Karpas-422 (cell line): Measurements from ENCODE around the gene SEMA3A. TPM values are rescaled to one million over a fixed set of nuclear protein-coding genes. Genes with fewer than 3 reads are reported as not detected.

Source experiments
- DNase-seq: peaks from one replicate; pipeline ENCODE4 v3.0.0-alpha.2; 2015
- H2AFZ ChIP-seq: fragments of 200-600 bp; sonication (generic); 2 replicates; pipeline ENCODE4 v1.6.1; 2014; ENCODE audit warnings: antibody characterized with exemption, low read length, mixed read lengths
- H3K27ac ChIP-seq: fragments of 200-600 bp; sonication (generic); 2 replicates; pipeline ENCODE4 v1.5.1; 2014; ENCODE audit warnings: mild to moderate bottlenecking, low read length, moderate library complexity
- H3K27me3 ChIP-seq: fragments of 200-600 bp; sonication (generic); 2 replicates; pipeline ENCODE4 v1.6.1; 2014; ENCODE audit warnings: low read length, mixed read lengths
- H3K36me3 ChIP-seq: fragments of 200-600 bp; sonication (generic); 2 replicates; pipeline ENCODE4 v1.6.1; 2014; ENCODE audit warnings: low read length, mixed read lengths; ENCODE audit not compliant: insufficient read depth
- H3K4me1 ChIP-seq: fragments of 200-600 bp; sonication (generic); 2 replicates; pipeline ENCODE4 v1.6.1; 2014; ENCODE audit warnings: mild to moderate bottlenecking, low read length, mixed read lengths
- H3K4me2 ChIP-seq: fragments of 200-600 bp; sonication (generic); 2 replicates; pipeline ENCODE4 v1.6.1; 2014; ENCODE audit warnings: low read length, low read depth, mild to moderate bottlenecking; ENCODE audit not compliant: poor library complexity, severe bottlenecking
- H3K4me3 ChIP-seq: fragments of 200-600 bp; sonication (generic); 2 replicates; pipeline ENCODE4 v1.5.1; 2014; ENCODE audit warnings: mild to moderate bottlenecking, antibody characterized with exemption, low read length, mixed read lengths
- H3K79me2 ChIP-seq: fragments of 200-600 bp; sonication (generic); 2 replicates; pipeline ENCODE4 v1.6.1; 2014; ENCODE audit warnings: mild to moderate bottlenecking, low read length, mixed read lengths
- H3K9ac ChIP-seq: fragments of 200-600 bp; sonication (generic); 2 replicates; pipeline ENCODE4 v1.6.0; 2014; ENCODE audit warnings: low read length
- H3K9me2 ChIP-seq: fragments of 200-600 bp; sonication (generic), shearing (Covaris generic); replicated peaks from 2 replicates; pipeline ENCODE4 v1.6.0; 2014; ENCODE audit warnings: mild to moderate bottlenecking, low read length, moderate library complexity; ENCODE audit not compliant: insufficient read depth
- H3K9me3 ChIP-seq: fragments of 300-700, 200-600 bp; sonication (generic); 2 replicates; pipeline ENCODE4 v1.6.1; 2014; ENCODE audit warnings: low read length, mixed read lengths
- H4K20me1 ChIP-seq: fragments of 200-600 bp; sonication (generic); 2 replicates; pipeline ENCODE4 v1.6.1; 2014; ENCODE audit warnings: mild to moderate bottlenecking, antibody characterized with exemption, low read length, low read depth; ENCODE audit not compliant: insufficient read depth
- total RNA-seq: library from RNA; depleted of rRNA; stranded (reverse); fragments of >200 nt; shearing (Covaris generic); gene quantifications from 2 replicates; pipeline ENCODE4 v1.2.3, GENCODE V29; 2014; ENCODE audit warnings: low replicate concordance

SEMA3A gene
- total RNA-seq, 1 experiment from 2014 or later: not detected

DNA sequence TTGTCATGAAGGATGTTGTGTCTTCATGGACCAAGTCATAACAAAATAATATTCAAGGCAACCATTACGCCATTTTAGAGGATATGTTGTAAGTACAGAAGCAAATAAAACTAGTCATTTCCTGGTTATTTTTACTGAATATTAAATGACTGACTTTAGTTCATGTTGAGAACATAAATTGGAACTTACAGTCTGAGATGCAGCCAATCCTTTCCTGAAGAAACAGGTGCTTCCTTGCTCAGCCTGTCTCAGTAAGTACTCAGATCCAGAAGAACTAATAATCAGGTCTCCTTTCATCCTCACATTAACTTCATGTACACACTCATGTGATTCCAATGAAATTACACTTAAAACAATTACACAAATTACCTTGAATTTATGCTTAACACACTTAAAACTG, 12.3 kb downstream of the SEMA3A start:
- DNase-seq: no peak
- H3K36me3 ChIP-seq: no peaks in the 10 kb centered on the region
- H3K79me2 ChIP-seq: no peaks in the 10 kb centered on the region
- H3K4me1 ChIP-seq: no peaks in the 10 kb centered on the region
- peaks cover 39% of the 10 kb centered on the region for H3K9me3 ChIP-seq
- H3K4me3 ChIP-seq: no peak overlapping the region
- no peak overlapping the region for H3K4me2 ChIP-seq
- H3K9me2 ChIP-seq: no peaks in the 10 kb centered on the region
- H3K27ac ChIP-seq: no peak overlapping the region
- H4K20me1 ChIP-seq: no peaks in the 10 kb centered on the region
- H2AFZ ChIP-seq: no peak overlapping the region
- no peaks in the 10 kb centered on the region for H3K27me3 ChIP-seq
- no peak overlapping the region for H3K9ac ChIP-seq

DNA sequence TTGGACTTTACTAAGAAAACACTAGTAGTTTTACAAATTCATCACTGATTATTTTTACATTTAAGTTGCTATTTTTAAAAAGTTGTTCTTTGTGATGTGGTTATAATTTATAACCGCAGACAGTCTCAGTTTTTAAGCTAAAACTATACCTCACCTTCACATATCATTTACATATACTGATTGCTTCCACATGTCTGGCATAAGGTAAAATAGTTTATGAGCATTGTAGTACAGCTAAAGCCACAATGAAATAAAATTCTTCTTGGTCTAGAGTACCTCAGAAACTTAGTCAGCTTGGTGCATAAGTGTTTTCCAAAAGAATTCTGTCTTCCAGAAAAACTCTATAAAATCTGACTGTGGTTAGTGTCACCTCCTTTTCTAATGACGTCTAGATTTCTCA, 13.0 kb downstream of the SEMA3A start:
- Histone ChIP-seq H4K20me1 (no peaks in the 10 kb centered on the region), H3K4me1 (no peaks in the 10 kb centered on the region), H2AFZ (no peak overlapping the region), H3K27me3 (no peaks in the 10 kb centered on the region), H3K4me3 (no peak overlapping the region), H3K4me2 (no peak overlapping the region), H3K27ac (no peak overlapping the region), H3K9me3 (peaks cover 40% of the 10 kb centered on the region), H3K9ac (no peak overlapping the region), H3K36me3 (no peaks in the 10 kb centered on the region), H3K79me2 (no peaks in the 10 kb centered on the region), H3K9me2 (no peaks in the 10 kb centered on the region)
- no peak for DNase-seq

DNA sequence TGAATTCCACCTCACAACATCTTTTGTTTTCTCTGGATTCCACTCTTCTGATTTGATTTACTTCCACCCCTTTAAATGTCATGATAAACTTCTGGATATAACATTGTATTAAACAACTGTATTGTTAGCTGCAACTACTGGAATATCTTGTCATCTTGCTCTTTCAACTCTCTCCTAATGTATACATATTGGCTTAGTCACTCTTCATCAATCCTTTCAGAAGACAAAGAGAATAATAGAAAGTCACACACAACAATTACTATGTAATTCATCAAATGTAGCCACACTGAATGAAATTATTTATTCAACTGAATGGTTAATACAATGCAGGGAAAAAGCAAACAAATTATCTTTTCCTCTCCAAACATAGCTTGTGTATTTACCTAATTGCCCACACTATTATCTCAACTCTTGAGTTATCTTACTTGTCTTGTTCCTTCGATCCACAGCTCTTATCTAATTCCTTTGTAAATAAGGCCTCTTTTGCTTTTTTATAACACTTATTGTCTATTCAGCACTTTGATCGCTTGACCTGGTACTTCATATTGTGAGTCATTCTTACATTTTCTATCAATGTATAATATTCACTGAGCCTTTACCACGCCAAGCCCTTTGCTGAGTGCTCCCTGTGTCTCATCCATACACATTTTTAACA, 16.7 kb downstream of the SEMA3A start:
- H3K9ac ChIP-seq: no peak overlapping the region
- no peaks in the 10 kb centered on the region for H3K4me1 ChIP-seq
- H3K4me3 ChIP-seq: no peak overlapping the region
- no peaks in the 10 kb centered on the region for H3K27me3 ChIP-seq
- DNase-seq: no peak
- peaks cover 48% of the 10 kb centered on the region for H3K9me3 ChIP-seq
- H4K20me1 ChIP-seq: no peaks in the 10 kb centered on the region
- no peaks in the 10 kb centered on the region for H3K79me2 ChIP-seq
- H3K9me2 ChIP-seq: no peaks in the 10 kb centered on the region
- H2AFZ ChIP-seq: no peak overlapping the region
- H3K36me3 ChIP-seq: no peaks in the 10 kb centered on the region
- H3K27ac ChIP-seq: no peak overlapping the region
- H3K4me2 ChIP-seq: no peak overlapping the region

DNA sequence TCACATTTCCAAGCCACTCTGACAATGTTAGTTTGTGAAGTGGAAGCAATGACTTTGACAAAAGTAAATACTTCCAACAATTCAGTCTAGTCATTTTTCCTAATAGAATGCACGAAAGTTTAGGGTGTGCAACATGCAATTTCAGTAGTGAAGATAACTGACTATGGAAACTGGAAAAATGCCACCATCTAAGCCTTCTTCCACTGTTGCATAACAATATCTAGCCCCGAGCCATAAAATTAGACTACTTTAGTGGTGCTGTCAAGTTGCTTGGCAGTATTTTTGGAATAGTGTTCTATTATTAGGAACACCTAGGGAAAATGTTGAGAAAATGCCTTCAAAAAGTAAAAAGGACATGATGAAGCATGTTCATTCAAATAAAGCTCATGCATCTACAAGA, 17.9 kb downstream of the SEMA3A start:
- no peak for DNase-seq
- Histone ChIP-seq H3K9me3 (peaks cover 40% of the 10 kb centered on the region), H4K20me1 (no peaks in the 10 kb centered on the region), H3K4me3 (no peak overlapping the region), H3K9ac (no peak overlapping the region), H3K4me1 (no peaks in the 10 kb centered on the region), H3K36me3 (no peaks in the 10 kb centered on the region), H3K9me2 (no peaks in the 10 kb centered on the region), H3K27ac (no peak overlapping the region), H3K4me2 (no peak overlapping the region), H2AFZ (no peak overlapping the region), H3K27me3 (no peaks in the 10 kb centered on the region), H3K79me2 (no peaks in the 10 kb centered on the region)

DNA sequence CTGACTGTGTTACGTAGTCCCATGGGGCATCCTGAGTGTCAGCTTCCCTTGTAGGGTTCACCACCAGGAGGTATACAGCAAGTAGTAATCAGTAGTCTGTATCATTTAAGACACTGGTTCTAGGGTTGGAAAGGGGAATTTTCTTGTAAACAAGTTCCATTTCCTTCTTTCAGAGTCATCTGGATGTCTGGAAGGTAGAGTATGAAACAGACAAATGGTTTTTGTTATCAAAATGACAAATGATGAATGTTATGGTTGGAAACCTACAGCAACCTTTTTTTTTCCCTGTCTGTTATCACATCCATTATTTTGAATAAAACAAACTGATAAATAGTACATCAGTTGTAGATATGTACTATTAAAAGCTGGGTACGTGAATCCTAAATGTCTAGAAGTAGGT, 19.1 kb downstream of the SEMA3A start:
- H3K4me1 ChIP-seq: no peaks in the 10 kb centered on the region
- H3K4me2 ChIP-seq: no peak overlapping the region
- no peak overlapping the region for H3K4me3 ChIP-seq
- H3K9me2 ChIP-seq: no peaks in the 10 kb centered on the region
- H3K27me3 ChIP-seq: no peaks in the 10 kb centered on the region
- H3K36me3 ChIP-seq: no peaks in the 10 kb centered on the region
- H3K9me3 ChIP-seq: peaks cover 44% of the 10 kb centered on the region
- no peak overlapping the region for H3K27ac ChIP-seq
- DNase-seq: no peak
- no peaks in the 10 kb centered on the region for H4K20me1 ChIP-seq
- H3K9ac ChIP-seq: no peak overlapping the region
- H3K79me2 ChIP-seq: no peaks in the 10 kb centered on the region
- H2AFZ ChIP-seq: no peak overlapping the region

DNA sequence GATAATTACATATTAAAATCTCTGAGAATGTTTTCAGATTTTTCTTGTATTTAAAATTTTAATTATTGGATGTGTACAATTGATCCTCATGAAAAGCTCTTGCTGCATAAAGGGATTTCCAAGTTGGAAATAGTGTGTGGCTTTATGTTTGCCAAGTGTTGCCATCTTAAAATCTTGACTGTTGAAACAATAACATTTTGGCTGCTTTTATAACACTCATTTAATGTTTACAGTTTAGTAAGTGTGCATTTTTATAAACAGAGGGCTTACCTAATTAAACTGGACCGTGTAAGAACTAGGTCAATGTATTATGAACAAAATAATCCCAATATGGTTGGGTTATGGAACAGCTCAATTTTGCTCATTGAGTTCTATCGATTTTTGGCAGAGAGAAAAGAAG, 23.9 kb downstream of the SEMA3A start:
- Histone ChIP-seq H3K9ac (no peak overlapping the region), H3K9me3 (peaks cover 26% of the 10 kb centered on the region), H3K4me3 (no peak overlapping the region), H4K20me1 (no peaks in the 10 kb centered on the region), H3K9me2 (no peaks in the 10 kb centered on the region), H3K27ac (no peak overlapping the region), H3K4me2 (no peak overlapping the region), H3K79me2 (no peaks in the 10 kb centered on the region), H3K27me3 (no peaks in the 10 kb centered on the region), H3K4me1 (no peaks in the 10 kb centered on the region), H3K36me3 (no peaks in the 10 kb centered on the region), H2AFZ (no peak overlapping the region)
- DNase-seq: no peak

DNA sequence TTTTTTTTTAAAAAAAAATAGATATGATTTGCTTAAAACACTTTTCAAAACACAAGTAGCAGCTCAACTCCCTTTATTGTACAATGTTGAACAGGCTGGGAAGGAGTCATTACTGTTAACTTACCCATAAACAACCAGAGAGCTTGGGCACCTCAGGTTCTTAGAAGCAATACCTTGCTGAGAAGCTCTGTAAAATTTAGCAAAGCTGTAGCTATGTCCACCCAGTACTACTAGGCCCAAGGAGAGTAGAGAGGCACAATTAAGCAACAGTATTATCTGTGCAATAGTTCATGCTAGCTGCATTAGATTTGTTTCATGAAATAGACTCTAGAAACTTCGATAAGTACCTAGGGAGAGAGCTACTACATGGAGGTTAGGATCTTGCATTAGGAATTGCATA, 32.0 kb downstream of the SEMA3A start:
- no peak for DNase-seq
- Histone ChIP-seq H3K27me3 (no peaks in the 10 kb centered on the region), H3K9ac (no peak overlapping the region), H3K36me3 (no peaks in the 10 kb centered on the region), H3K4me1 (no peaks in the 10 kb centered on the region), H3K9me2 (no peaks in the 10 kb centered on the region), H3K9me3 (peaks cover 3% of the 10 kb centered on the region), H3K79me2 (no peaks in the 10 kb centered on the region), H3K27ac (no peak overlapping the region), H4K20me1 (no peaks in the 10 kb centered on the region), H3K4me3 (no peak overlapping the region), H2AFZ (no peak overlapping the region), H3K4me2 (no peak overlapping the region)

DNA sequence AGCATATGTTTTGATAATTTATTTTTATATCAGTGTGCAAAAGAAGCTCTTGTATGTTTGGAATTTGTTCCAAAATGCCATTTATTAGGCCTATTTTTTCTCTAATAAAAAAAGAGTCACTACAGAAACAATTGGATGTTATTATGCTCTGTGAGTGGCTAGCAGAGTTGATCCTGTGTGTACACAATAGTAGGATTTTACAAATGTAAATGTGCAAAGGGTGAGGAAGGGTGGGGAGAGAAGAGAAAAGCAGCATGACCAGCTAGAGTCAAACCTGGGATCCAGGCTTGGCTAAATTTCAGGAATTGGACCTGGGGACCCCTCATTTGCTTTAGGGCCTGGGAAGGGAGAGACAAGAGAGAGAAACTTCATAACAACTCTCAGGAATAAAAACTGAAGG, 32.5 kb downstream of the SEMA3A start:
- DNase-seq: no peak
- no peak overlapping the region for H3K9ac ChIP-seq
- no peaks in the 10 kb centered on the region for H3K4me1 ChIP-seq
- H4K20me1 ChIP-seq: no peaks in the 10 kb centered on the region
- no peak overlapping the region for H3K27ac ChIP-seq
- H3K9me2 ChIP-seq: no peaks in the 10 kb centered on the region
- no peaks in the 10 kb centered on the region for H3K36me3 ChIP-seq
- peaks cover 6% of the 10 kb centered on the region for H3K9me3 ChIP-seq
- H3K79me2 ChIP-seq: no peaks in the 10 kb centered on the region
- H3K4me2 ChIP-seq: no peak overlapping the region
- H3K27me3 ChIP-seq: no peaks in the 10 kb centered on the region
- no peak overlapping the region for H2AFZ ChIP-seq
- H3K4me3 ChIP-seq: no peak overlapping the region

DNA sequence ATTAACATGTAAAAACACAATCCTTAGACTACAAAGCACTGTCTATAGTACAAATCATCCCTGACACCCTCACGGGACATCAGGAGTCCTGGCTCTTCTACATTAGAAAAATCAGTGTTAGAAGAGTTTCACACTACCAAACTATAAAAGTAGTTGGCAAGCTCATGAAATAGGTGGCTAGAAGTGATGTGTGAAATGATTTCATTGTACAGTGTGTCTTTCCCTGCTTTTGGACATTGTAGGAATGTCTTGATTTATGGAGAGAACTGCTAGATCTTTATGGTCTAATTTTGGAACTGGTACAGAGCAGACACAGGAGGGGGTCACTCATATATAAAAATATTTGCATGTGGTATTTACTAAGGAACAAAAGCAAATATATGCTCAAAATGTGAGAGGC, 33.2 kb downstream of the SEMA3A start:
- Histone ChIP-seq H2AFZ (no peak overlapping the region), H3K9me2 (no peaks in the 10 kb centered on the region), H3K4me2 (no peak overlapping the region), H3K79me2 (no peaks in the 10 kb centered on the region), H3K36me3 (no peaks in the 10 kb centered on the region), H3K27me3 (no peaks in the 10 kb centered on the region), H3K4me1 (no peaks in the 10 kb centered on the region), H3K9ac (no peak overlapping the region), H3K27ac (no peak overlapping the region), H4K20me1 (no peaks in the 10 kb centered on the region), H3K9me3 (peaks cover 12% of the 10 kb centered on the region; the same call in 1 of the 2 replicates), H3K4me3 (no peak overlapping the region)
- DNase-seq: no peak
